Metanephros (tissue), 1 donor: ENCODE data around the gene ACACB. TPM values are rescaled to one million over a fixed set of nuclear protein-coding genes. Genes with fewer than 3 reads are reported as not detected.

Experiments used
- total RNA-seq: library from RNA; depleted of rRNA; stranded (reverse); fragments of >200 nt; gene quantifications from one replicate; pipeline ENCODE4 v1.2.3, GENCODE V29; 2014

Gene ACACB
- 54.4 TPM for total RNA-seq

GRCh38 chr12:109115758-109116610 lies at the start of gene ACACB:
TSS of gene ACACB (plus strand) at chr12:109116587. CDS start at chr12:109139406, 22,819 bp downstream.

GRCh38 chr12:109093022-109093918 lies 23.1 kb upstream of the ACACB start, which contains the start of gene ALKBH2:
TSS of gene ALKBH2 (minus strand) at chr12:109093472. CDS start at chr12:109092786, 686 bp downstream.

GRCh38 chr12:109097435-109098182 lies 18.8 kb upstream of the ACACB start, which contains the start of gene UNG:
TSS of gene UNG (plus strand) at chr12:109097597. CDS start at chr12:109097680, 83 bp downstream.

GRCh38 chr12:109308534-109309380 lies 192.4 kb downstream of the ACACB start, which contains the start of gene FOXN4:
TSS of gene FOXN4 (minus strand) at chr12:109309284. CDS start at chr12:109308321, 963 bp downstream.

Other genes starting within 250 kb of the ACACB start
- 0.53 TPM for gene DAO, start 236.5 kb upstream of the ACACB start, total RNA-seq
- gene SVOP, start 95.5 kb upstream of the ACACB start, total RNA-seq, result 0.12 TPM
- gene USP30, start 64.0 kb upstream of the ACACB start, total RNA-seq, result 18.2 TPM
- 22.1 TPM for gene ALKBH2, start 23.1 kb upstream of the ACACB start, total RNA-seq
- gene UNG, start 19.0 kb upstream of the ACACB start, total RNA-seq, result 47.3 TPM
- 0.29 TPM for gene FOXN4, start 192.7 kb downstream of the ACACB start, total RNA-seq
- 0.53 TPM for gene MYO1H, start 231.3 kb downstream of the ACACB start, total RNA-seq